Measurements from ENCODE around the gene SPPL2C.

DNA sequence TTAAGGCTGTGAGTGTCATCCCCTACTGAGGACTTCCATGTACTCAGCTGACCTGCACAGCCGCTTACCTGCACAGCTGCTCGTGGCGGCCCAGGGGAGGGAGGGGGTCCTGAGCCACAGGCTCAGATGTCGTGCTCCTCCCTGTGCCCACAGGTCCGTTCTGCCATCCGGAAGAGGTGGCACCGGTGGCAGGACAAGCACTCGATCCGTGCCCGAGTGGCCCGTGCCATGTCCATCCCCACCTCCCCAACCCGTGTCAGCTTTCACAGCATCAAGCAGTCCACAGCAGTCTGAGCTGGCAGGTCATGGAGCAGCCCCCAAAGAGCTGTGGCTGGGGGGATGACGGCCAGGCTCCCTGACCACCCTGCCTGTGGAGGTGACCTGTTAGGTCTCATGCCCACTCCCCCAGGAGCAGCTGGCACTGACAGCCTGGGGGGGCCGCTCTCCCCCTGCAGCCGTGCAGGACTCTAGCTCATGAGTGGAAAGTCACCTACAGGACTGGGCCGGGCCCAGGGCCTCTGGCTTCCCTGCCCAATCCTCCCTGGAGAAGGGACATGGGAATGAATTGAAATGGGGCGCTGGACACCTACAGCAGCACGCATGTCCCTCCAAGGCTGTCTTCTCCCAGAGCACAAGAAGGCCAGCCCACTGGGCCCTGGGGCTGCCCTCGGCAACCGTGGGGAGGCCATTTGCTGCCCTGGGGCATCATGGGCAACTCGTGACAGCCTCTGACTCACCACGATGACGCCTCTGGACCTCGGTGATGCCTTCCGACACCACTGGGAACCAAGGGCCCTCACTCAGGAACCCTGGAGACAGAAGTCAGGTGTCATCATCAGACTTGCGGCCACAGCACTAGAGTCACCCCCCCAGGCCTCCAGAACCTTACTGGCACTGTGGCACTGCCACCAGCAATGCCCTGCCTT, 9.9 kb upstream of the SPPL2C start:
- no peak for TF ChIP-seq SP1 (IDR thresholded peaks at IDR 0.05; ENCODE audit: low read depth, low read length)
- TF ChIP-seq, protein P1, sequence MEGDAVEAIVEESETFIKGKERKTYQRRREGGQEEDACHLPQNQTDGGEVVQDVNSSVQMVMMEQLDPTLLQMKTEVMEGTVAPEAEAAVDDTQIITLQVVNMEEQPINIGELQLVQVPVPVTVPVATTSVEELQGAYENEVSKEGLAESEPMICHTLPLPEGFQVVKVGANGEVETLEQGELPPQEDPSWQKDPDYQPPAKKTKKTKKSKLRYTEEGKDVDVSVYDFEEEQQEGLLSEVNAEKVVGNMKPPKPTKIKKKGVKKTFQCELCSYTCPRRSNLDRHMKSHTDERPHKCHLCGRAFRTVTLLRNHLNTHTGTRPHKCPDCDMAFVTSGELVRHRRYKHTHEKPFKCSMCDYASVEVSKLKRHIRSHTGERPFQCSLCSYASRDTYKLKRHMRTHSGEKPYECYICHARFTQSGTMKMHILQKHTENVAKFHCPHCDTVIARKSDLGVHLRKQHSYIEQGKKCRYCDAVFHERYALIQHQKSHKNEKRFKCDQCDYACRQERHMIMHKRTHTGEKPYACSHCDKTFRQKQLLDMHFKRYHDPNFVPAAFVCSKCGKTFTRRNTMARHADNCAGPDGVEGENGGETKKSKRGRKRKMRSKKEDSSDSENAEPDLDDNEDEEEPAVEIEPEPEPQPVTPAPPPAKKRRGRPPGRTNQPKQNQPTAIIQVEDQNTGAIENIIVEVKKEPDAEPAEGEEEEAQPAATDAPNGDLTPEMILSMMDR (IDR thresholded peaks at IDR 0.05 in 2 of 3, conservative IDR thresholded peaks at IDR 0.05 in 1 of 3; ENCODE audit: control insufficient read depth in 2 of 3, extremely low read depth in 1 of 3, insufficient read depth in 1 of 3, low read depth in 3 of 3, low read length in 3 of 3) = no peak
- TF ChIP-seq IKZF1 (conservative IDR thresholded peaks at IDR 0.05) = no peak
- TF ChIP-seq, protein P2, sequence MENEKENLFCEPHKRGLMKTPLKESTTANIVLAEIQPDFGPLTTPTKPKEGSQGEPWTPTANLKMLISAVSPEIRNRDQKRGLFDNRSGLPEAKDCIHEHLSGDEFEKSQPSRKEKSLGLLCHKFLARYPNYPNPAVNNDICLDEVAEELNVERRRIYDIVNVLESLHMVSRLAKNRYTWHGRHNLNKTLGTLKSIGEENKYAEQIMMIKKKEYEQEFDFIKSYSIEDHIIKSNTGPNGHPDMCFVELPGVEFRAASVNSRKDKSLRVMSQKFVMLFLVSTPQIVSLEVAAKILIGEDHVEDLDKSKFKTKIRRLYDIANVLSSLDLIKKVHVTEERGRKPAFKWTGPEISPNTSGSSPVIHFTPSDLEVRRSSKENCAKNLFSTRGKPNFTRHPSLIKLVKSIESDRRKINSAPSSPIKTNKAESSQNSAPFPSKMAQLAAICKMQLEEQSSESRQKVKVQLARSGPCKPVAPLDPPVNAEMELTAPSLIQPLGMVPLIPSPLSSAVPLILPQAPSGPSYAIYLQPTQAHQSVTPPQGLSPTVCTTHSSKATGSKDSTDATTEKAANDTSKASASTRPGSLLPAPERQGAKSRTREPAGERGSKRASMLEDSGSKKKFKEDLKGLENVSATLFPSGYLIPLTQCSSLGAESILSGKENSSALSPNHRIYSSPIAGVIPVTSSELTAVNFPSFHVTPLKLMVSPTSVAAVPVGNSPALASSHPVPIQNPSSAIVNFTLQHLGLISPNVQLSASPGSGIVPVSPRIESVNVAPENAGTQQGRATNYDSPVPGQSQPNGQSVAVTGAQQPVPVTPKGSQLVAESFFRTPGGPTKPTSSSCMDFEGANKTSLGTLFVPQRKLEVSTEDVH (IDR thresholded peaks at IDR 0.05; ENCODE audit: low read depth, partially characterized antibody) = no peak
- TF ChIP-seq, protein P3, sequence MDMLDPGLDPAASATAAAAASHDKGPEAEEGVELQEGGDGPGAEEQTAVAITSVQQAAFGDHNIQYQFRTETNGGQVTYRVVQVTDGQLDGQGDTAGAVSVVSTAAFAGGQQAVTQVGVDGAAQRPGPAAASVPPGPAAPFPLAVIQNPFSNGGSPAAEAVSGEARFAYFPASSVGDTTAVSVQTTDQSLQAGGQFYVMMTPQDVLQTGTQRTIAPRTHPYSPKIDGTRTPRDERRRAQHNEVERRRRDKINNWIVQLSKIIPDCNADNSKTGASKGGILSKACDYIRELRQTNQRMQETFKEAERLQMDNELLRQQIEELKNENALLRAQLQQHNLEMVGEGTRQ (IDR thresholded peaks at IDR 0.05; ENCODE audit: borderline replicate concordance, low read depth, low read length) = no peak
- TF ChIP-seq EED (IDR thresholded peaks at IDR 0.05; ENCODE audit: low read depth) = no peak
- TF ChIP-seq EZH2 (IDR thresholded peaks at IDR 0.05; ENCODE audit: borderline replicate concordance, control insufficient read depth, low read depth, low read length) = no peak
- no peak for TF ChIP-seq SMC3 (IDR thresholded peaks at IDR 0.05; ENCODE audit: borderline replicate concordance, low read length)
- no peak for TF ChIP-seq ETV6 (conservative IDR thresholded peaks at IDR 0.05 in 1 of 2, IDR thresholded peaks at IDR 0.05 in 1 of 2; ENCODE audit: borderline replicate concordance in 1 of 2, low read depth in 1 of 2)
- no peak for TF ChIP-seq KDM1A (IDR thresholded peaks at IDR 0.05; ENCODE audit: borderline replicate concordance)
- TF ChIP-seq, protein P4, sequence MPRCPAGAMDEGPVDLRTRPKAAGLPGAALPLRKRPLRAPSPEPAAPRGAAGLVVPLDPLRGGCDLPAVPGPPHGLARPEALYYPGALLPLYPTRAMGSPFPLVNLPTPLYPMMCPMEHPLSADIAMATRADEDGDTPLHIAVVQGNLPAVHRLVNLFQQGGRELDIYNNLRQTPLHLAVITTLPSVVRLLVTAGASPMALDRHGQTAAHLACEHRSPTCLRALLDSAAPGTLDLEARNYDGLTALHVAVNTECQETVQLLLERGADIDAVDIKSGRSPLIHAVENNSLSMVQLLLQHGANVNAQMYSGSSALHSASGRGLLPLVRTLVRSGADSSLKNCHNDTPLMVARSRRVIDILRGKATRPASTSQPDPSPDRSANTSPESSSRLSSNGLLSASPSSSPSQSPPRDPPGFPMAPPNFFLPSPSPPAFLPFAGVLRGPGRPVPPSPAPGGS (IDR thresholded peaks at IDR 0.05; ENCODE audit: borderline replicate concordance, insufficient read depth, low read depth, low read length, poor library complexity, severe bottlenecking) = no peak
- TF ChIP-seq ZNF24 (IDR thresholded peaks at IDR 0.05) = no peak
- no peak for TF ChIP-seq POLR2A (IDR thresholded peaks at IDR 0.05; ENCODE audit: low read depth, low read length)
